Endometrial microvascular endothelial cells (primary cell): ENCODE results near the gene RAP2B. TPM values are rescaled to one million over a fixed set of nuclear protein-coding genes. Genes with fewer than 3 reads are reported as not detected.

Source experiments
- in situ Hi-C: cut with HindIII; loops from 2 replicates; pipeline ENCODE4 v1.10.0; 2017; ENCODE audit warnings: low sequenced_read_pairs, low pct_unique_long_range_greater_than_20kb; ENCODE audit errors: inconsistent ontology term
- total RNA-seq: library from RNA; depleted of rRNA; stranded (reverse); fragments of >200 nt; gene quantifications from one replicate; pipeline ENCODE4 v1.2.3, GENCODE V29; 2015; ENCODE audit errors: inconsistent ontology term

The RAP2B gene
- total RNA-seq, 1 donor from 2014 or later: 24.3 TPM

DNA sequence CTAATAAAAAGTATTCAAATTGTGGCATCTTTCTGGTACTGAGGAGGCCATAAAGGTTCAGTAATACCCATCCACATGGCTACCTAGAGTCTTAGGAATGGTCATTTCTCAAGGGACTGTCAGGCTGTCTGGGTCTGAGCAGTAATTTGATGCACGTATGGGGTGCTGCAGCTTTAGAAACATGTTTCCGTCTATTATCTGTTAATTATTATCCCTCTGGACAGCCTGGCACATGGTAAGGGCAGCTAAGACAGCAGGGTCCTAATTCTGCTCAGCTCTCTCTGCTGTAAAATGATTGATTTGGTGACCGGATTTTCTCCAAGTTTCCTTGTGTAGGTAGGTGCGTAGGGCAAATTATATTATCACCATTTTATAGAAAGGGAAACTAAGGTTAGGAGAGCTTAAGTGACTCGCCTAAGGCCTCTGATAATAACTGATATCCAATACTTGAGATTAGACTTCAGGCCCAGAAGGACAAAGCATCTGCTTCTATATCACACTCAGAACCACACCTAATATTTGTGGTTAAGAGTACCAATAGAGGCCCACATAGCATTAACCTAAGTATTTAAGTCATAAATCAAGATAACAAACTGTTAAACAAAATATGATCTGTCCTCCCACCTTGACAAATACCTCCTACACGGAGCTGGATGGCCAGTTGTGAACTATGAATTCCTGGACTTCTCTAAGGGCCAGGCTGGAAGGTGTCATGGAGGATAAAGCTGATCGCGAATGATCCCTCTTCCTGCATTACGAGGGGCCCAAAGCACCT lies 2.9 kb upstream of the RAP2B start:
- in situ Hi-C loops: no loop called here

DNA sequence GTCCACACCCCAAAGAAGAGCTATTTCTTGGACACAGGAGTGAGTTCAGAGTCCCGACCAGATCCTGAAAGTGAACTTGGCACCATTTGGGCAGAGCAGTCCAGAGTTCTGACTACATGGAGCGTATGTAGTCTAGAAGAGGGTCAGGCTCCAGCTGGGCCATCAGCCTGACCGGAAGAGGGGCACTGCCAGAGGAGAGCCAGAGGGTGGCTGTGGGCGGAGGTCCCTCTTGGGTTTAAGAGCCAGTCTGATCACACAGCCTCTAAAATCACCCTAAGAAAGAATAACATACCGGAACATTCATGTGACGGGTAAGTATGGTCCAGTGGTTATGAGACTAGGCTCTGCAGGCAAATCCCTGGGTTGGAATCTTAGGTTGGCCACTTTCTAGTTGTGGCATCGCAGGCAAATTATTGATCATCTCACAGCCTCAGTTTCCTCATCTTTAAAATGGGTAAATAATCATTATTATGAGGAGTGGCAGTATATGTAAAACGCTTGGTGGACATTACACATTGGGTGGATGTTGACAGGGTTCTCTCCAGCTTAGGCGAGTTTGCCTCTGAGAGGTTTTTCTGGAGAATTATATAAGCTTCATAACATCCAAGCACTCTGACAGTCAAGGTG lies 2.1 kb upstream of the RAP2B start:
- in situ Hi-C loops: no loop called here

DNA sequence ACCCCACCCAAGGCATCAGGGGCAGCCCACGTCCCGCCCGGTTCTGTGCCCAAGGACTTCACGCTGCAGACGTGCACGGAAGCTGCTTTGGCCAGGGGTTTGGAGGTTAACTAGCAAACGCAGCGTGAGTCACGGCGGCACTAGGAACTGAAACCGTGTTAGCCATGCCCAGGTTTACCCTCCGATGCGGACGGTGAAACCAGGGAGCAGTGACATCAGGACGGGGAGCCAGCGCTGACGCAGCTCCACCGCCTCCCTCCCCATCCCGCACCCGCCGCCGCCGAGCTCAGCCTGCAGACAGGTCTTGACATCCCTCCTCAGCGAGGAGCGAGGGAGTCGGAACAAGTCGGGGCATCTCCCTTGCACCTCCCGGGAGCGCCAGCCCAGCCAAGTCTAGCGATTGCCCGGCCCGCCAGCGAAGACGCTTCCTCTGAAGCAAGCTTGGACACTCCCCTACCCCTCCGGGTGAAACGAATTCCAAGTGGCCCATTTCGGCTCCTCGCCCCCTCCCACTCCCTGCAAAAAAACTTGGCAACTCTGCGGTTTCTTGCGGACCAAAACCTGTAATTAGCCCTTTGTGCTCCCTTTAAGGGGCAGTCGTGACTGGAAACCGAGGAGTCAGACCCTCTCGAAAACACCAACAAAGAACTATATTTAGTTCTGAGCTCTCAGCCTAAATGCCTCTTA lies 1.4 kb upstream of the RAP2B start:
- in situ Hi-C loops: no loop called here

DNA sequence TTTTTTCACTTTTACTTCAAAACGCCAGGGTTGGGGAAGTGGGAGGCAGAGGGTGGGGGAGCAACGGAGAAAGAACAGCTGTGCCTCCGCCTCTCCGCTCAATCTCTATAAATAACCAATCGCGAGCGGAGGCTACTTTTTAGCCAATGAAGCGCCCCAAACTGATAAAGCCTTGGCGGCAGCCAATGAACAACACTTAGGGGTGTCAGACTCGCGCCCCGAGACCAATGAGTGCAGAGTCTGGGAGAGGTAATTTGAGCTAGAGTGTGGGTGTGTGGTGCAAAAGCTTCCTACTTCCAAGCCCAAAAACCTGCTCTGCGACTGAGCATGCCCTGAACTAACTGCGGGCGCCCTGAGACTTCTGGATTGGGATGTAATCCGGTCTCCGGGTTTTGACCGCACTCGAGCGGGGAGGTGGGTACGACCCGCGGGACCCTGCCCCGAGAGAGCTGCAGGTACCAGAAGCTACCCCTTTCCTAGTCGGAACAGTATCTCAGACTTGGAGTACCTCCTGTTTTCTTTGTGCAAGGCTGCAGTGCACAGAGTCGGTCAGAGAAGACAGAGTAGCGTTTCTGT lies 800 bp upstream of the RAP2B start:
- in situ Hi-C loops: no loop called here

DNA sequence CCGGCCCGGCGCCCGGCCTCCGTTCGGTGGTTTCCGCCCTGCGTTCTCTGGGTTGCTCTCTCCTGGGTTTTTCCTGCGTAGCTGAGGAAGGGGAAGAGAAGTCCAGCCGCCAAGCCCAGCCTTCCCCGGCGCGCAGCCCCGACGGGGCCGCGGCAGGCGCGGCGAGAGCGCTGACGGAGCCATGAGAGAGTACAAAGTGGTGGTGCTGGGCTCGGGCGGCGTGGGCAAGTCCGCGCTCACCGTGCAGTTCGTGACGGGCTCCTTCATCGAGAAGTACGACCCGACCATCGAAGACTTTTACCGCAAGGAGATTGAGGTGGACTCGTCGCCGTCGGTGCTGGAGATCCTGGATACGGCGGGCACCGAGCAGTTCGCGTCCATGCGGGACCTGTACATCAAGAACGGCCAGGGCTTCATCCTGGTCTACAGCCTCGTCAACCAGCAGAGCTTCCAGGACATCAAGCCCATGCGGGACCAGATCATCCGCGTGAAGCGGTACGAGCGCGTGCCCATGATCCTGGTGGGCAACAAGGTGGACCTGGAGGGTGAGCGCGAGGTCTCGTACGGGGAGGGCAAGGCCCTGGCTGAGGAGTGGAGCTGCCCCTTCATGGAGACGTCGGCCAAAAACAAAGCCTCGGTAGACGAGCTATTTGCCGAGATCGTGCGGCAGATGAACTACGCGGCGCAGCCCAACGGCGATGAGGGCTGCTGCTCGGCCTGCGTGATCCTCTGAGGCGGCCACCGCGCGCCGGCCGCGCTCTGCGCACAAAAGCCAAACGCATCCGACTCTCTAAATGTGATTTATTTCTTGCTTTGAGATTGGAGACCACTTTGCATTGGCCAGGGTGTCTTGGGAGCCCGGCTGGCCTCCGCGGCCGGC lies 727 bp downstream of the RAP2B start:
- in situ Hi-C loops: no loop called here

DNA sequence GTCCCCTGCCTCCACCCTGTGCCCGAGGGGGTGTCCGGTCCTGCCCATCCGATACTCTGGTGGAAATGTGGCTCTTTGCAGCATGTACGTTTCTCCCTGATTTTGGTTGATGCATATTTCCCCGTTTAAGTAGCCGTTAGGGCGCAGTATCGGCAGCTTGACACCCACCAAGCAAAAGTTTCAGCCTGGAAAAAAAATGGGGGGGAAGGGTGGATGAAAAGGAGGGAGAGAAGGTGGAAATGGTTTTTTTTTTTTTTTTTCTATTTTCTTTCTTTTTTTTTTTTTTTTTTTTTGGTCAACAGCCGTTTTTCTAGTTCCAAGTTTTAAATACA lies 1.3 kb downstream of the RAP2B start:
- in situ Hi-C loops: no loop called here

DNA sequence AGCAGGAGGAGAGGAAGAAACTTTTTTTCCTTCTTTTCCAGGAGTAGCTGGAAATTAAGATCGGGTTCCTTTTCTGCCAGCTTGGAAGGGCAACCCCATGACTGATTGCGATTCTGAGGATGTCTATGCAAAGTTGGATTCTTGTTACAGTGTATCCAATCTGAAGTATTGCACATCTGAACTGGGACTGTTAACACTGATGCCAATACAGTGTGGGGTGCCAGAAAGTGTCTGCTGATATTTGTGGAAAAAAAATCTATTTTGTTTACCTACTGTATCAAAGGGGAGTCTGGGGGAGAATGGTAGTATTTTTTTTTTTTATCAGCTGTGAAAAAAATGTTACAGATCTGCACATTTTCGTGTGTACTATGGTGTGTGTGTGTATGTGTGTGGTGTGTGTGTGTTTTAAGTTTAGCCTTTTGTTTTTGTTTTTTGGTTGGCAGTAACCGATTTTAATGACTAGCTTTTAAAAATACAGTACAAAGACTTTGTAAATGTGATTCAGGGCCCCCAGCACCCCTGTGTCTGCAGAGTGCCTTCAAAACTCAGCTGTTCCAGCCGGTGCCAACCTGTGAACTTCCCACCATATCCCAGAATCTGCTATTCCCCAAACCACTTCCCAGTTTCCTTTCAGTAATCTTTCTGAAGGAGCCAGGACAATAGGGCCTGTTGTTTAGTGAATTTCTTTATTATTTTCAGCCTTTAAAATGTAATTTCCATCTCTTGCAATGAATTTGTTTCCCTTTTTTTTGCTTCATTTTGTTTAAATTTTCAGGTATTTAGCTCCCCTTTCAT lies 1.9 kb downstream of the RAP2B start:
- in situ Hi-C loops: no loop called here

DNA sequence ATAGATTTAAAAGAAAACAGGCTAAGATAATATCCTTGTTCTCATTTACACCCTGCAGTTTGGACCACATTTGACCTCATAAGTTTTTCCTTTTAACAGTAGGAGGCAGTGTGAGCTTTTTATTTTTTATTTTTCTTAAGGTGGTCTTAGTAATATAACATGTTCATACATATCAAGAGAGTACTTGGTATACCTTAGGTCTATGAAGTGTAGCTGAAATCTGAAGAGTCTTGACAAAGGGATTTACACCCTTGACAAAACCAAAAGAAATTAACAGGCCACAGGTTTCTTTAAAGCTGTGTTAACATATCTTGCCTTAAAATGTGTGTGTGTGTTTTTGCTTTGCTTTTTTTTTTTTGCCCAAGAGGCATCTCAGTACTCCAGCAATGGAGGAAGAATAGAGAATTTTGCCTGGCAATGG lies 3.2 kb downstream of the RAP2B start:
- in situ Hi-C loops: no loop called here

DNA sequence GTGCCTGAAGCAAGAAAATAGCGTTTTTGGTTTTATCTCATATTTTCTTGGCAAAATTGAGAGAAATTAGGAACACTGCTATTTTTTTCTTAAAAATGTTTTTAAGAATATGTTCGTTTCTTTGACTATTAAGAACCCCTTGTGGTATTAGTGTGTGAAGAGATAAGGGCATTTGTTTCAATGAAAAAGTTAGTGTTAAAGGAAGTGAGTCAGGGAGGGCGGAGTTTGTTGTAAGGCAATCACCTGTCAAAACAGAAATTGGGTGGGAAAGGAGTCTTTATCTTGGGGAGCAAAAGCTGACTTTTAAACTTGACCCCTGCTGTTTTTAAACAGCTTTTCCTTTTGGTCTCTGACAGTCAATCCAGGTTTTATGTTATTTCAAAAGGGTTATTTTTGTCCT lies 4.2 kb downstream of the RAP2B start:
- in situ Hi-C loops: no loop called here

DNA sequence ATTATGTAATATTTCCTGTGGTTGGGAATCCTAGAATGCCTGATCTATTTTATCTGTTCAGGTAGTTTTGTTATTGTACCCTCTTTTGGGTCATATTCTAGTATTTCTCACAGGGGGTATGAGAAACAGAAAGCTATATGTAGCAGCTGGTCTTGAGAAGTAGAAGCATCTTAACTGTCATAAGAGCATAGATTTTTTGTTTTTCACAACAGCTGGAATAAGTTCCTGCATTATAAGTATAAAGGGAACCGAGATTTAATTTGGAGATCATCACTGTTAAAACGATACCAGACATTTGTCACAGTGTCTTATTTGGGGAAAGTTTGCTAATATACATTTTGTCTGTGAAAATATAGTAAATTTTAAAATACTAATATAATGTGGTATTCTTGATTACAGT lies 4.8 kb downstream of the RAP2B start:
- in situ Hi-C loops: no loop called here

DNA sequence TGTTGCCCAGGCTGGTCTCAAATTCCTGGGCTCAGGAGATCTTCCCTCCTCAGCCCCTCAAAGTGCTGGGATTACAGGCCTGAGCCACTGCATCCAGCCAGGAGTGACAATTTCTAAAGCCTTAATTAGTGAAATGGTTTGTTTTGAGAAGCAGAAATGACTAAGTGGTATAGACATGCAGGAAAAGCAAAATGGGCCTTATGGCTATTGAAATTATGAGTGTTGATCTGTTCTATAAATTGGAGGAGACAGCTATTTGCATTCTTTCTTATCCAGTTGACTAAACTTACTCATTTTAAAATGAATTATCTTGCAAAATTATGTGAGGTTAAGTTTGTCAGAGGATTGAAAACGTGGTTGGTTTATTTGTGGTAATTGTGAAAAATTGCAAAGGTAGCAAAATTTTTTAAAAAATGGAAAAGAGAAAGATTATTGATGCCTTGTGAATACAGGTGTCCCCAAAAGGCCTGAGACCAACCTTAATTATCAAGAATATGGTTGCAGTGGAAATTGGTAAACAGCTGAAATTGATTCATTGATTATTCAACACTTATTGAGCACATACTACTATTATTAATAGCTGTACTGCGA lies 7.9 kb downstream of the RAP2B start:
- in situ Hi-C loops: no loop called here

DNA sequence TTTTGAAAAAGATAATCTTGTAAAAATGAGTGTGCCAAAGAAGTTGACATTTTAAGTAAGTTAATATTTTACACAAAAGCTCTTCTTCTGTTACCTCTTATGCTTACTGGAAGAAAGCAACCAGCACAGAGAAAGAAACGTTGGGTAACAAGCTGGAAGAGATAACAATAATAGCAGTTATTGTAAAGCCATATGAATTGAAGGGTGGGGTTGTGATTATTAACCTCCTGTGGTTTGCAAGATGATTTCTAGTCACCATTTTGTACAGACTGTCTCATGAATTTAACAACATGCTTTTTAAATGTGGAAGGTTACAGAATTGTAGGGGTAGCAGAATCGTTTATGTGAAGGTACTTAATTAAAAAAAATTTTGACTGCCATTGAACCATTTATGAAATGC lies 9.2 kb downstream of the RAP2B start:
- in situ Hi-C loops: no loop called here

DNA sequence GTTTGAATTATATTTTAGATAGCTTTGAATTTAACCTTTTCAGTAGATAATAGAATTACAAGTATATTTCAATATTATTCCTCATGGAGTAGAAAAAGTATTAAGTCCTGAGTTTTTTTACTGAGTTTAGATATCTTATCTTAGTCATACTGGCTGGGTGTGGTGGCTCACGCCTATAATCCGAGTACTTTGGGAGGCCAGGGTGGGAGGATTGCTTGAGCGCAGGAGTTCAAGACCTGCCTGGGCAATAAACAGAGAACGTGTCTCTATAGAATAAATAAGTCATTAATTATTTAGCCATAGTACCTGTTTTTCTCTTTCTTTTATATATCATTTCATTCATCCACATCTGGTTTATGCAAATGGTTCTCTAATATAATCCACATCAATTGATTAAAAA lies 9.9 kb downstream of the RAP2B start:
- in situ Hi-C loops: no loop called here

DNA sequence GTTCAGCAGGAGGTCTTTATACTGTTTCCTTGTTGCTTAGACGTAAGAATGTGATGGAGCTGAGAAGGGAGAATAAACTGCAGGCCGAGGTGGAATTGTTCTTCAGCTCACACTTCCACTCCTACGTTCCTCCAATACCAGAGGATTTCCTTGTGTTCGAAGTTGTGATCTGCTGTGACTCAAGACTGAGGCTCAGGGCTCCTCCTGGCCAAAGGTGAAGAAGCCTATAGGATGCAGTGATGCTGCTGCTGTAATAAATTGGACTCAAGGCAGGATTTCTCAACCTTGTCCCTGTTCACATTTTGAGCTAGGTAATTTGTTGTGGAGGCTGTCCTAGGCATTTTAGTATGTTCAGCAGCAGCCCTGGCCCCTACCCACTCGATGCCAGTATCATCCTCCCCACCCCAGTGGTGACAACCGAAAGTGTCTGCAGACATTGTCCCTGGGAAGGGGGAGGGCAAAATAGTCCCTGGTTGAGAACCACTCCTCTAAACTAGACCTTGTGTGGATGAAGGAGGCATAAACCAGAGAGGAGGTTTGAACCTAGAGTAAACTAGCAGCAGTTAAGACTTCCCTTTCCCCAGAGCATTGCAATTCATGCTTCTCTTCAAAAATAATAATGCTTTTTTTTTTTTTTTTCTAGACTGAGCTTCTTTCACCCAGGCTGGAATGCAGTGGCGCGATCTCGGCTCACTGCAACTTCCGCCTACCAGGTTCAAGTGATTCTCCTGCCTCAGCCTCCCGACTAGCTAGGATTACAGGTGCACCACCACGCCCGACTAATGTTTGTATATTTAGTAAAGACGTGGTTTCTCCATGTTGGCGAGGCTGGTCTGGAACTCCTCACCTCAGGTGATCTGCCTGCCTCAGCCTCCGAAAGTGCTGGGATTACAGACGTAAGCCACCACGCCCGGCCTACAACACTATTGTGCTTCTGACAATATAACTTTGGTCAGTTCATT lies 11.1 kb downstream of the RAP2B start:
- in situ Hi-C loops: no loop called here

DNA sequence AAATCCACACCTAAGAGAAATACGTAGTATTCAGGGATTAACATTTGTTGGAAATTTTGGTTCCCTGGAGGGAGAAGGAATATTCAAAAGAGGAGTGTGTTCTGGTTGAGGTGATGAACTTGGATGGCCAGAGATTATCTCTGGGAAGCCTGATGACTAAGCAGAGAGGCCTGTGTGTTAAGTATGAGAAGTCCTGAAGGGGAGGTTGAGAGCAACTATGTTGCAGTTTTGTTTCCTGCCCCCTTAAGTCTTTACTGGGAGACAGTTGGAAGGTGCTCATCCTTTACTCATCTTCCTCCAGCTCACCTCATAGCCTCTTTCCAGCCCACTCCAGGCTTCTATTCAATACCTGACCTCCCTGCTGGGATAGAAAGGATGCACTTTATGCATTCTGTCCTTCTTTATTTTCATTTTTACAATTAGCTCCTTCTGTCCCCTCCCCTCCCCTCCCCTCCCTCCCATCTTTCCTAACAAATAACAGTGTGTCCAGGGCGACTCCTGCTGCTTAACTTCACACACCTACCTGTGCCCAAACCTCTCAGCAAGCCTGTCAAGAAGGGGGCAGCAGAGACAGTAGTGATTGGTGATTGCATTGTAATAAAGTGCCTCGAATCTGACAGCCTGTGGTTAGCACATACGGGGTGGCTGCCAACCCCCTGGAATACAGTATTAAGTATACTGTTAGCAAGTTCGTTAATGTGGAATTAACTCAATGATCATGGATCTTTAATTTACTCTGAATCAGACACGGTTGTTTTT lies 11.9 kb downstream of the RAP2B start:
- in situ Hi-C loops: no loop called here

DNA sequence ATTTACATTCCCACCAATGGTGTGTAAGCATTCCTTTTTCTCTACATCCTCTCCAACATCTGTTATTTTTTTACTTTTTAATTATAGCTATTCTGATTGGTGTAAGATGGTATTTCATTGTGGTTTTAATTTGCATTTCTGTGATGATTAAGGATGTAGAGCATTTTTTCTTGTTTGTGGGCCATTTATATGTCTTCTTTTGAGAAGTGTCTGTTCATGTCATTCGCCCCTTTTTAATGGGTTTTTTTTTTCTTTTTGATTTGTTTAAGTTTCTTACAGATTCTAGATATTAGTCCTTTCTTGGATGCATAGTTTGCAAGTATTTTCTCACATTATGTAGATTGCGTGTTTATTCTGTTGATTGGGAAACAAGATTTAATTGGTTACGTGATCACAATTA lies 14.2 kb downstream of the RAP2B start:
- in situ Hi-C loops: no loop called here
